ENCODE data around the gene ZDHHC4. TPM values are rescaled to one million over a fixed set of nuclear protein-coding genes. Genes with fewer than 3 reads are reported as not detected.

The ZDHHC4 gene
- total and polyA plus RNA-seq, 2 of the 13 experiments (the other 11 are each of a cell fraction or from before 2014, with no cell fraction given) = 83.2 to 188 TPM

DNA sequence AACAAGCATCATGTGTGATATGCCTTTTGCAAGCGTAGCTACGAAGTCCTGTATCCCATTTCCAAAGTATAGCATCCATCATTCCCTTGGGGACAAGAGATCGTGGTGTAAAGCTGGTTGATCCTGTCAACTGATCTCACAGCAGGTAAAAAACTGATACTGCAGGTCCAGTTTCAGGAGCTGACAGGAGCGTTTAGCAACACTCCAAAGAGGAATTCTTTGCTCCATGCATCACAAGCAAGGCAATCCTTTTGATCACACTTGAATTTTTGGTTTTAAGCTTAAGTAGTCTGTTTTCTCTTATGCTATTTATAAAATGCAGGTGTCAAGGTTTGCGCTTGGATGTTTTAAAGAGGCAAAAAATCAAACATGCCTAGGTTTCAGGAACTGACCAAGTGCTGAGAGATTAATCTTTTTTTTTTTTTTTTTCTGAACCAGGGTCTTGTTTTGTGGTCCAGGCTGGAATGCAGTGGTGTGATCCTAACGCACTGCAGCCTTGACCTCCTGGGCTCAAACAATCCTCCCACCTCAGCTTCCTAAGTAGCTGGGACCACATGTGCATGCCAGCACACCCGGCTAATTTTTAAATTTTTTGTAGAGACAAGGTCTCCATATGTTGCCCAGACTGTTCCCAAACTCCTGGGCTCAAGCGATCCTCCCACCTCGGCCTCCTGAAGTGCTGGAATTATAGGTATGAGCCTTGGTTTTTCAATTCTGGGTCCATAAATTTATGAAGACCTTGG is 1.8 kb upstream of the ZDHHC4 start (continued):
- TF ChIP-seq ZFP82 (CRISPR knock-in tag; IDR thresholded peaks at IDR 0.05; ENCODE audit: borderline replicate concordance) (no peak), GMEB1 (CRISPR knock-in tag; IDR thresholded peaks at IDR 0.05; ENCODE audit: borderline replicate concordance) (no peak), DRAP1 (CRISPR knock-in tag; IDR thresholded peaks at IDR 0.05) (no peak), KDM3A (CRISPR knock-in tag; IDR thresholded peaks at IDR 0.05; ENCODE audit: low read depth) (0 out of 2 replicates have a peak, but pooled peaks have one; percentile 29), ZNF205 (CRISPR knock-in tag; IDR thresholded peaks at IDR 0.05) (no peak), TBL1XR1 (IDR thresholded peaks at IDR 0.05; ENCODE audit: borderline replicate concordance, low read length, partially characterized antibody) (peak; percentile 26), AGO2 (optimal IDR thresholded peaks at IDR 0.05; ENCODE audit: low read depth, low read length) (no peak), THAP8 (CRISPR knock-in tag; IDR thresholded peaks at IDR 0.05; ENCODE audit: borderline replicate concordance) (no peak), ARID5B (CRISPR knock-in tag; IDR thresholded peaks at IDR 0.05) (peak; percentile 74), ZFP37 (CRISPR knock-in tag; IDR thresholded peaks at IDR 0.05; ENCODE audit: borderline replicate concordance) (no peak), ESRRA (CRISPR knock-in tag; IDR thresholded peaks at IDR 0.05; ENCODE audit: low read depth) (no peak), CEBPB (IDR thresholded peaks at IDR 0.05; ENCODE audit: borderline replicate concordance, low read depth, low read length) (peak; percentile 30; the same call in 1 of the 2 replicates), ZNF101 (CRISPR knock-in tag; IDR thresholded peaks at IDR 0.05; ENCODE audit: borderline replicate concordance, low read depth) (no peak), HES4 (CRISPR knock-in tag; IDR thresholded peaks at IDR 0.05; ENCODE audit: borderline replicate concordance) (no peak), SOX5 (CRISPR knock-in tag; IDR thresholded peaks at IDR 0.05; ENCODE audit: borderline replicate concordance) (0 out of 2 replicates have a peak, but pooled peaks have one; percentile 15), SOX13 (IDR thresholded peaks at IDR 0.05) (0 out of 2 replicates have a peak, but pooled peaks have one; percentile 15), SOX13 (CRISPR knock-in tag; conservative IDR thresholded peaks at IDR 0.05 in 1 of 2, IDR thresholded peaks at IDR 0.05 in 1 of 2) (peak in 1 of 2 experiments; percentile 65; a peak in 2 of 4 replicates), SOX6 (IDR thresholded peaks at IDR 0.05) (no peak), SOX6 (CRISPR knock-in tag; IDR thresholded peaks at IDR 0.05) (peak; percentile 72), ZMYM3 (CRISPR knock-in tag; IDR thresholded peaks at IDR 0.05) (no peak)
- TF ChIP-seq, protein P1, sequence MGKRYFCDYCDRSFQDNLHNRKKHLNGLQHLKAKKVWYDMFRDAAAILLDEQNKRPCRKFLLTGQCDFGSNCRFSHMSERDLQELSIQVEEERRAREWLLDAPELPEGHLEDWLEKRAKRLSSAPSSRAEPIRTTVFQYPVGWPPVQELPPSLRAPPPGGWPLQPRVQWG (CRISPR knock-in tag; IDR thresholded peaks at IDR 0.05; ENCODE audit: borderline replicate concordance, low read depth) = no peak
